ENCODE results near the gene SPSB1. TPM values are rescaled to one million over a fixed set of nuclear protein-coding genes. Genes with fewer than 3 reads are reported as not detected.

The SPSB1 gene
- total RNA-seq, 1 experiment from 2014 or later: 2.9 TPM

- H3K9me3 Mint-ChIP-seq: peaks cover 26 to 29% of the 10 kb centered on the region in 2 experiments
- no peak overlapping the region for H3K4me3 Mint-ChIP-seq
- H2AFZ ChIP-seq (ENCODE audit: low read length): no peak overlapping the region
- no peak overlapping the region for H2AK5ac ChIP-seq (ENCODE audit: insufficient read length, low read length)
- DNase-seq: no peak
- H3K79me2 ChIP-seq (ENCODE audit: insufficient read depth, low read length): no peaks in the 10 kb centered on the region
- H3K79me1 ChIP-seq (ENCODE audit: insufficient read depth, low read depth, low read length, poor library complexity, severe bottlenecking): no peaks in the 10 kb centered on the region
- no peak overlapping the region for H4K91ac ChIP-seq (ENCODE audit: insufficient read length, low read depth, low read length)
- H2BK120ac ChIP-seq (ENCODE audit: low read depth, low read length, poor library complexity, severe bottlenecking): no peak overlapping the region
- no peak overlapping the region for H4K5ac ChIP-seq (ENCODE audit: insufficient read length, low read depth, low read length)
- no peak overlapping the region for H4K8ac ChIP-seq (replicated peaks; ENCODE audit: insufficient read length, low read depth, low read length)
- H2BK20ac ChIP-seq (ENCODE audit: low read depth, low read length, poor library complexity, severe bottlenecking): no peak overlapping the region
- no peaks in the 10 kb centered on the region for H4K20me1 ChIP-seq (ENCODE audit: control insufficient read depth, insufficient read depth, insufficient read length)
- H3K4me2 ChIP-seq (ENCODE audit: insufficient read depth, insufficient read length, low read length): no peak overlapping the region
- H3K27ac ChIP-seq (ENCODE audit: insufficient read length, low read depth, low read length): no peak overlapping the region
- H3K18ac ChIP-seq (ENCODE audit: insufficient read length, low read depth, low read length): no peak overlapping the region
- peaks cover 4% of the 10 kb centered on the region for H3K23me2 ChIP-seq (ENCODE audit: insufficient read length, low read depth, low read length, poor library complexity, severe bottlenecking)
- H3K56ac ChIP-seq (ENCODE audit: insufficient read length, low read depth, low read length): no peak overlapping the region
- peaks cover 29 to 43% of the 10 kb centered on the region in 2 experiments for H3K4me1 Mint-ChIP-seq
- no peak overlapping the region for H2BK15ac ChIP-seq (ENCODE audit: low read depth, low read length)
- no peak overlapping the region for H3K4ac ChIP-seq (ENCODE audit: low read depth, low read length)
- H2BK5ac ChIP-seq (ENCODE audit: insufficient read length, low read length): no peak overlapping the region
- peaks cover 7% of the 10 kb centered on the region for H3K4me1 ChIP-seq (ENCODE audit: insufficient read depth, low read length)
- H2BK12ac ChIP-seq (ENCODE audit: insufficient read length, low read depth, low read length): no peak overlapping the region
- H3K36me3 Mint-ChIP-seq (ENCODE audit: insufficient read depth in 1 of 3, low read depth in 3 of 3): peaks cover 22 to 32% (median 30%) of the 10 kb centered on the region in 3 experiments
- peaks cover 8% of the 10 kb centered on the region for H3K9me3 ChIP-seq (ENCODE audit: control insufficient read depth, low read depth, low read length)
- H3K27ac Mint-ChIP-seq: no peak overlapping the region; a peak in 1 of 7 replicates
- no peaks in the 10 kb centered on the region for H3K27me3 ChIP-seq (ENCODE audit: insufficient read depth, low read length)
- H3K27me3 Mint-ChIP-seq (ENCODE audit: low read depth): peaks cover 2% of the 10 kb centered on the region; the same call in 1 of the 2 replicates
- H3K9ac ChIP-seq (ENCODE audit: extremely low read depth, insufficient read length, low read length): no peak overlapping the region
- no peak overlapping the region for H3K23ac ChIP-seq (ENCODE audit: insufficient read length, low read depth, low read length)
- H3K14ac ChIP-seq (ENCODE audit: insufficient read depth, low read length): no peak overlapping the region
- no peak overlapping the region for H3T11ph ChIP-seq (ENCODE audit: low read length)
- TF ChIP-seq CTCF (conservative IDR thresholded peaks at IDR 0.05): no peak
- no CpG with 5 or more reads among the region's 7 CpGs for WGBS (ENCODE audit: extremely low coverage, insufficient read length, low lambda C conversion rate)
Measured at GRCh38 chr1:9256332-9256731, 36.4 kb upstream of the SPSB1 start.

All from H9 (cell line).